K562 (cell line): ENCODE results near the gene KBTBD3. TPM values are rescaled to one million over a fixed set of nuclear protein-coding genes. Genes with fewer than 3 reads are reported as not detected.
A peak's percentile ranks its signal among the peaks of the same experiment; 100 is the strongest.

Experiments used
- ADNP ChIP-seq: fragments of 200-800 bp; sonication (Bioruptor generic); IDR thresholded peaks from 2 replicates; pipeline ENCODE4 v1.6.1; 2016; ENCODE audit warnings: missing genetic modification characterization, missing compliant biosample characterization
- ASH1L ChIP-seq: fragments of 450-650 bp; IDR thresholded peaks from 2 replicates; pipeline ENCODE4 v1.6.1; 2018; ENCODE audit warnings: borderline replicate concordance, mild to moderate bottlenecking, low read depth; ENCODE audit not compliant: partially characterized antibody
- BDP1 ChIP-seq: IDR thresholded peaks from 3 replicates; pipeline ENCODE4 v1.6.1; 2011; ENCODE audit not compliant: insufficient read length, insufficient read depth
- FOSL1 ChIP-seq: fragments of 200-800 bp; sonication (Bioruptor generic); conservative IDR thresholded peaks from 2 replicates; pipeline ENCODE4 v1.6.1; 2016; ENCODE audit warnings: missing genetic modification characterization, missing compliant biosample characterization
- GABPB2 ChIP-seq: fragments of 250-450 bp; sonication (Bioruptor Pico); conservative IDR thresholded peaks from 2 replicates; pipeline ENCODE4 v1.5.1; 2021; ENCODE audit warnings: mild to moderate bottlenecking
- JUND ChIP-seq, 2 experiments: IDR thresholded peaks; 2 replicates in 1 of 2; 3 replicates in 1 of 2; pipeline ENCODE4 v1.6.1; 2011; ENCODE audit warnings: borderline replicate concordance in 2 of 2, low read depth in 2 of 2, low read length in 2 of 2, improper control_type of control experiment in 1 of 2, missing biosample characterization in 1 of 2, missing genetic modification characterization in 1 of 2, missing genetic modification reagents in 1 of 2
- MCM3 ChIP-seq: fragments of 450-650 bp; IDR thresholded peaks from 2 replicates; pipeline ENCODE4 v1.6.1; 2016
- MYBL2 ChIP-seq, 2 experiments: fragments of 450-650 bp in 1 of 2; sonication (generic) in 1 of 2; formaldehyde crosslinking in 1 of 2; IDR thresholded peaks; 2 replicates each; pipeline versions ENCODE4 v1.6.1 to v1.8.1; 2017 to 2022; ENCODE audit warnings: borderline replicate concordance in 1 of 2, inconsistent platforms in 1 of 2, low read depth in 1 of 2, mild to moderate bottlenecking in 1 of 2, missing genetic modification reagents in 1 of 2, moderate library complexity in 1 of 2
- NEUROD1 ChIP-seq: fragments of 150-350 bp; IDR thresholded peaks from 2 replicates; pipeline ENCODE4 v1.6.1; 2014; ENCODE audit warnings: borderline replicate concordance, low read length, low read depth; ENCODE audit not compliant: partially characterized antibody
- RHOXF2B ChIP-seq: fragments of 250-450 bp; sonication (Bioruptor Pico); conservative IDR thresholded peaks from 2 replicates; pipeline ENCODE4 v1.5.1; 2021
- ZNF175 ChIP-seq: fragments of 200-800 bp; sonication (Bioruptor generic); IDR thresholded peaks from 2 replicates; pipeline ENCODE4 v1.6.1; 2016; ENCODE audit warnings: low read depth, mild to moderate bottlenecking, missing genetic modification characterization, missing compliant biosample characterization
- polyA plus RNA-seq, 8 experiments: library from polyadenylated mRNA; depleted of rRNA in 4 of 8; stranded (reverse) in 5 of 8; unstranded in 3 of 8; fragments of >200 nt; fragmentation: Nextera tagmentation in 2 of 8; fragmentation: Illumina TruSeq in 1 of 8; extraction: Ambion mirVana in 2 of 8; extraction: Trizol in 1 of 8; gene quantifications; 2 replicates each; pipeline versions ENCODE4 v1.2.1 to v1.2.3, GENCODE V29; 2011 to 2014; ENCODE audit warnings: inconsistent platforms in 1 of 8, missing spikeins in 1 of 8
- total RNA-seq, 7 experiments: library from RNA; depleted of rRNA in 6 of 7; stranded (reverse); fragments of >200 nt in 6 of 7; fragmentation: Illumina TruSeq in 2 of 7; extraction: Trizol in 2 of 7; gene quantifications; 2 replicates each; pipeline versions ENCODE4 v1.2.1 to v1.2.3, GENCODE V29; 2011 to 2021; ENCODE audit warnings: low replicate concordance in 1 of 7
- TF ChIP-seq, protein P1 (sequence below): IDR thresholded peaks from 2 replicates; pipeline ENCODE4 v1.6.1; 2014; ENCODE audit warnings: antibody characterized with exemption
- TF ChIP-seq, protein P2 (sequence below), 3 experiments: fragments of 200-800 bp in 1 of 3; sonication (Bioruptor generic) in 1 of 3; sonication (generic) in 1 of 3; formaldehyde crosslinking in 1 of 3; IDR thresholded peaks; 2 replicates each; pipeline versions ENCODE4 v1.6.1 to v1.8.0; 2016 to 2022; ENCODE audit warnings: mild to moderate bottlenecking in 2 of 3, missing compliant biosample characterization in 2 of 3, missing genetic modification characterization in 2 of 3, missing genetic modification reagents in 1 of 3
- TF ChIP-seq, protein P3 (sequence below): sonication (generic); formaldehyde crosslinking; IDR thresholded peaks from 2 replicates; pipeline ENCODE4 v1.9.0; 2022; ENCODE audit warnings: mild to moderate bottlenecking, missing genetic modification reagents
- TF ChIP-seq, protein P4 (sequence below), 2 experiments: IDR thresholded peaks in 1 of 2; conservative IDR thresholded peaks in 1 of 2; 2 replicates each; pipeline ENCODE4 v1.6.1; 2016; ENCODE audit warnings: low read depth in 2 of 2, mild to moderate bottlenecking in 1 of 2, missing compliant biosample characterization in 1 of 2, missing genetic modification characterization in 1 of 2, moderate library complexity in 1 of 2

KBTBD3 gene
- total and polyA plus RNA-seq, 9 of the 15 experiments (the other 6 are each of a cell fraction or from before 2014, with no cell fraction given): 4.2 to 31.2 (median 6.4) TPM

DNA sequence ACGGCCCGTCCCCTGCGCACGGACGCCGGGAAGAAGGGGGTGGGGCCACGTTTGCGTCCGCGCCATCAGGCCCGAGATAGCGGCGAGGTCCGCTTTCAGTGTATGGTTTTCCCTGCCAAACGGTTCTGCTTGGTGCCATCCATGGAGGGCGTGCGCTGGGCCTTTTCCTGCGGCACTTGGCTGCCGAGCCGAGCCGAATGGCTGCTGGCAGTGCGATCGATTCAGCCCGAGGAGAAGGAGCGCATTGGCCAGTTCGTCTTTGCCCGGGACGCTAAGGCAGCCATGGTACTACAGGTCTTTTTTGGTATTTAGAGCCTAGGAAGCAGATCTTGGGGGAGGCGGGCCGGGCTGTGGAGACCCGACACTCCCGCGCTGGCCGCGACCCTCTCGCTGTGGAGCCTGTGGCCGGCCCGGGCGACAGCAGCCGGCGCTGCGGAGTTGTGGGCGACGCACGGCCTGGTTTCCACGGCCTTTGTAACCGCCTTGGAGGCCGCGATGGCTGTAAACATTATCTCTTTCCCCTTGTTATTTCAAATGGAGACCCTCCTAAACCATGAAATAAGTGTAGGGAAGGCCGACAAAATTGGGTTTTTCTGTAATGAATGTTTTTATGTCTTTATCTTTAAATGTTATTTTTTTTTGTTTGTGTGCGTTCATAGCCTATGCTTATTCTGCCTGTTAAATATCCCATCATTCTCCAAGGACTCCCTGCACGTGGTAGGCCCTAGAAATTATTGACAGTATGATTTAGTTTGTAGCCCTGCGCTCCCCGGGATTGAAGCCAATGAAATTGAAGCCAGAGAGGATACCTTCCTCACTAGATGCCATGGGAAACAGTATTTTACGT, 685 bp upstream of the KBTBD3 start, which contains the start of gene AASDHPPT (continued):
- TF ChIP-seq, protein P1, sequence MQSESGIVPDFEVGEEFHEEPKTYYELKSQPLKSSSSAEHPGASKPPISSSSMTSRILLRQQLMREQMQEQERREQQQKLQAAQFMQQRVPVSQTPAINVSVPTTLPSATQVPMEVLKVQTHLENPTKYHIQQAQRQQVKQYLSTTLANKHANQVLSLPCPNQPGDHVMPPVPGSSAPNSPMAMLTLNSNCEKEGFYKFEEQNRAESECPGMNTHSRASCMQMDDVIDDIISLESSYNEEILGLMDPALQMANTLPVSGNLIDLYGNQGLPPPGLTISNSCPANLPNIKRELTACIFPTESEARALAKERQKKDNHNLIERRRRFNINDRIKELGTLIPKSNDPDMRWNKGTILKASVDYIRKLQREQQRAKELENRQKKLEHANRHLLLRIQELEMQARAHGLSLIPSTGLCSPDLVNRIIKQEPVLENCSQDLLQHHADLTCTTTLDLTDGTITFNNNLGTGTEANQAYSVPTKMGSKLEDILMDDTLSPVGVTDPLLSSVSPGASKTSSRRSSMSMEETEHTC: no peak
- no peak for TF ChIP-seq ZNF175 (CRISPR knock-in tag)
- TF ChIP-seq, protein P2, sequence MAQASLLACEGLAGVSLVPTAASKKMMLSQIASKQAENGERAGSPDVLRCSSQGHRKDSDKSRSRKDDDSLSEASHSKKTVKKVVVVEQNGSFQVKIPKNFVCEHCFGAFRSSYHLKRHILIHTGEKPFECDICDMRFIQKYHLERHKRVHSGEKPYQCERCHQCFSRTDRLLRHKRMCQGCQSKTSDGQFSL (CRISPR knock-in tag; IDR thresholded peaks at IDR 0.05): no peak
- TF ChIP-seq, protein P2 (tag; IDR thresholded peaks at IDR 0.05): no peak
- no peak for TF ChIP-seq MCM3
- TF ChIP-seq, protein P3, sequence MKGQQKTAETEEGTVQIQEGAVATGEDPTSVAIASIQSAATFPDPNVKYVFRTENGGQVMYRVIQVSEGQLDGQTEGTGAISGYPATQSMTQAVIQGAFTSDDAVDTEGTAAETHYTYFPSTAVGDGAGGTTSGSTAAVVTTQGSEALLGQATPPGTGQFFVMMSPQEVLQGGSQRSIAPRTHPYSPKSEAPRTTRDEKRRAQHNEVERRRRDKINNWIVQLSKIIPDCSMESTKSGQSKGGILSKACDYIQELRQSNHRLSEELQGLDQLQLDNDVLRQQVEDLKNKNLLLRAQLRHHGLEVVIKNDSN: no peak
- no peak for TF ChIP-seq GABPB2 (CRISPR knock-in tag)
- TF ChIP-seq RHOXF2B (CRISPR knock-in tag): no peak
- TF ChIP-seq ADNP (tag): no peak
- no peak for TF ChIP-seq MYBL2 (IDR thresholded peaks at IDR 0.05; ENCODE audit: low read depth)
- no peak for TF ChIP-seq MYBL2 (CRISPR knock-in tag; IDR thresholded peaks at IDR 0.05; ENCODE audit: borderline replicate concordance)
- no peak for TF ChIP-seq BDP1
- TF ChIP-seq ASH1L: no peak
- TF ChIP-seq, protein P4, sequence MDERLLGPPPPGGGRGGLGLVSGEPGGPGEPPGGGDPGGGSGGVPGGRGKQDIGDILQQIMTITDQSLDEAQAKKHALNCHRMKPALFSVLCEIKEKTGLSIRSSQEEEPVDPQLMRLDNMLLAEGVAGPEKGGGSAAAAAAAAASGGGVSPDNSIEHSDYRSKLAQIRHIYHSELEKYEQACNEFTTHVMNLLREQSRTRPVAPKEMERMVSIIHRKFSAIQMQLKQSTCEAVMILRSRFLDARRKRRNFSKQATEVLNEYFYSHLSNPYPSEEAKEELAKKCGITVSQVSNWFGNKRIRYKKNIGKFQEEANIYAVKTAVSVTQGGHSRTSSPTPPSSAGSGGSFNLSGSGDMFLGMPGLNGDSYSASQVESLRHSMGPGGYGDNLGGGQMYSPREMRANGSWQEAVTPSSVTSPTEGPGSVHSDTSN (CRISPR knock-in tag; IDR thresholded peaks at IDR 0.05; ENCODE audit: low read depth): no peak
- TF ChIP-seq, protein P4 (tag; conservative IDR thresholded peaks at IDR 0.05; ENCODE audit: low read depth): peak; percentile 63; the same call in 1 of the 2 replicates
- no peak for TF ChIP-seq JUND (IDR thresholded peaks at IDR 0.05; ENCODE audit: borderline replicate concordance, low read depth, low read length)
- TF ChIP-seq JUND (tag; IDR thresholded peaks at IDR 0.05; ENCODE audit: borderline replicate concordance, low read depth, low read length): no peak
- no peak for TF ChIP-seq FOSL1
- peak; percentile 38 for TF ChIP-seq NEUROD1
